Sigmoid colon (tissue), 7 donors: ENCODE measurements around the gene CHEK1. TPM values are rescaled to one million over a fixed set of nuclear protein-coding genes. Genes with fewer than 3 reads are reported as not detected.

Experiments used
- DNase-seq: peaks from one replicate; pipeline ENCODE4 v3.0.0-alpha.2; 2019
- H3K27ac ChIP-seq, 4 donors: fragments of 200-600 bp; sonication (generic); one replicate each; pipeline ENCODE4 v1.5.1; 2016 to 2019; ENCODE audit warnings: mild to moderate bottlenecking in 1 of 4
- H3K27me3 ChIP-seq, 3 donors: fragments of 200-600 bp; sonication (generic); one replicate each; pipeline ENCODE4 v1.5.1; 2019; ENCODE audit warnings: mild to moderate bottlenecking in 1 of 3
- H3K36me3 ChIP-seq, 4 donors: fragments of 200-600 bp; sonication (generic); one replicate each; pipeline ENCODE4 v1.5.1; 2016 to 2019
- H3K4me1 ChIP-seq, 4 donors: fragments of 200-600 bp; sonication (generic); one replicate each; pipeline ENCODE4 v1.5.1; 2017 to 2019
- H3K4me3 ChIP-seq, 4 donors: fragments of 200-600 bp; sonication (generic); one replicate each; pipeline ENCODE4 v1.5.1; 2017 to 2019; ENCODE audit warnings: mild to moderate bottlenecking in 2 of 4, moderate library complexity in 1 of 4
- H3K9me3 ChIP-seq, 4 donors: fragments of 200-600 bp in 3 of 4; sonication (generic) in 3 of 4; one replicate each; pipeline versions ENCODE4 v1.5.1 to v1.6.1; 2013 to 2019
- EP300 ChIP-seq, 4 donors: sonication (generic); formaldehyde crosslinking; IDR thresholded peaks; one replicate each; pipeline ENCODE4 v1.6.1; 2017; ENCODE audit warnings: antibody characterized with exemption in 4 of 4
- POLR2A ChIP-seq, 2 donors: fragments of 450-650 bp; IDR thresholded peaks; one replicate each; pipeline ENCODE4 v1.6.1; 2016; ENCODE audit warnings: antibody characterized with exemption in 2 of 2, mild to moderate bottlenecking in 2 of 2, moderate library complexity in 2 of 2
- POLR2AphosphoS5 ChIP-seq, 4 donors: sonication (generic); formaldehyde crosslinking; IDR thresholded peaks; one replicate each; pipeline ENCODE4 v1.6.1; 2017; ENCODE audit warnings: antibody characterized with exemption in 4 of 4
- WGBS, 2 donors: extraction: QIAGEN DNeasy Blood & Tissue Kit; methylation state at CpG; one replicate each; pipeline ENCODE4 v1.1.7; 2013; 5-methylcytosine and 5-hydroxymethylcytosine counted together
- intact Hi-C: fragments of 100-400 bp; cut with DNase I; formaldehyde crosslinking; loops from one replicate; pipeline ENCODE4 v1.15.1; 2023
- polyA plus RNA-seq, 3 donors: library from polyadenylated mRNA; stranded (reverse); fragments of 200-250 nt; gene quantifications; one replicate each; pipeline ENCODE4 v1.2.3, GENCODE V29; 2013
- total RNA-seq, 4 donors: library from RNA; depleted of rRNA; stranded (reverse); fragments of >200 nt; gene quantifications; one replicate each; pipeline ENCODE4 v1.1.0, GENCODE V29; 2016
- TF ChIP-seq, protein P1 (sequence below), 4 experiments: fragments of 450-650 bp in 3 of 4; fragments of 200-600 bp in 1 of 4; IDR thresholded peaks; one replicate each; pipeline ENCODE4 v1.5.1; 2016 to 2019; ENCODE audit warnings: antibody characterized with exemption in 4 of 4, mild to moderate bottlenecking in 3 of 4, moderate library complexity in 2 of 4
- donor health status: healthy with polysubstance abuse.
- donor health status: Bipolar disorder and iron deficiency.
- donor health status: healthy.

CHEK1 gene
- total and polyA plus RNA-seq, 7 donors: 2.5 to 18.6 (median 8.3) TPM

DNA sequence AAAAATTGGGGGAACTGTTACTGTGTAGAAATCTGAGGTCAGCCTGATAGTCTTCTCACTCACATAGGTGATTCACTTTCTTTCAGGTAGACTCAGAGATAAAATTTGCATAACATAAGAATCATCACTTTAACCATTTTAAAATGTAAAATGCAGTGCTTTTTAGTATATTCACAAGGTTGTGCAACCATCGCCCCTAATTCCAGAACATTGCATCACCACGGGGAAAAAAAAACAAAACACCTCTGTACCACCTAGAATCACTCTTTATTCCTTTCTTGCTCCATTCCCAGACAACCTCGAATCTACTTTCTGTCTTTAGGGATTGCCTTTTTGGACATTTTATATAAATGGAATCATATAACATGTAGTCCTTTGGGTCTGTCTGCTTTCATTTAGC is 20.9 kb downstream of the CHEK1 start:
- H3K27ac ChIP-seq: no peak overlapping the region
- H3K9me3 ChIP-seq: no peaks in the 10 kb centered on the region
- no peaks in the 10 kb centered on the region for H3K27me3 ChIP-seq
- H3K4me3 ChIP-seq: no peak overlapping the region
- H3K36me3 ChIP-seq: peaks cover 0 to 28% (median 2%) of the 10 kb centered on the region in 4 donors
- no peak for TF ChIP-seq POLR2AphosphoS5 (IDR thresholded peaks at IDR 0.05)
- TF ChIP-seq EP300 (IDR thresholded peaks at IDR 0.05): no peak
- no peak for TF ChIP-seq POLR2A (IDR thresholded peaks at IDR 0.05)
- TF ChIP-seq, protein P1, sequence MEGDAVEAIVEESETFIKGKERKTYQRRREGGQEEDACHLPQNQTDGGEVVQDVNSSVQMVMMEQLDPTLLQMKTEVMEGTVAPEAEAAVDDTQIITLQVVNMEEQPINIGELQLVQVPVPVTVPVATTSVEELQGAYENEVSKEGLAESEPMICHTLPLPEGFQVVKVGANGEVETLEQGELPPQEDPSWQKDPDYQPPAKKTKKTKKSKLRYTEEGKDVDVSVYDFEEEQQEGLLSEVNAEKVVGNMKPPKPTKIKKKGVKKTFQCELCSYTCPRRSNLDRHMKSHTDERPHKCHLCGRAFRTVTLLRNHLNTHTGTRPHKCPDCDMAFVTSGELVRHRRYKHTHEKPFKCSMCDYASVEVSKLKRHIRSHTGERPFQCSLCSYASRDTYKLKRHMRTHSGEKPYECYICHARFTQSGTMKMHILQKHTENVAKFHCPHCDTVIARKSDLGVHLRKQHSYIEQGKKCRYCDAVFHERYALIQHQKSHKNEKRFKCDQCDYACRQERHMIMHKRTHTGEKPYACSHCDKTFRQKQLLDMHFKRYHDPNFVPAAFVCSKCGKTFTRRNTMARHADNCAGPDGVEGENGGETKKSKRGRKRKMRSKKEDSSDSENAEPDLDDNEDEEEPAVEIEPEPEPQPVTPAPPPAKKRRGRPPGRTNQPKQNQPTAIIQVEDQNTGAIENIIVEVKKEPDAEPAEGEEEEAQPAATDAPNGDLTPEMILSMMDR (IDR thresholded peaks at IDR 0.05): no peak
- DNase-seq: no peak
- no peaks in the 10 kb centered on the region for H3K4me1 ChIP-seq
- WGBS, 2 donors: 93 to 95% methylated on average over 3 of the region's 3 CpGs
- intact Hi-C loops: no loop called here

DNA sequence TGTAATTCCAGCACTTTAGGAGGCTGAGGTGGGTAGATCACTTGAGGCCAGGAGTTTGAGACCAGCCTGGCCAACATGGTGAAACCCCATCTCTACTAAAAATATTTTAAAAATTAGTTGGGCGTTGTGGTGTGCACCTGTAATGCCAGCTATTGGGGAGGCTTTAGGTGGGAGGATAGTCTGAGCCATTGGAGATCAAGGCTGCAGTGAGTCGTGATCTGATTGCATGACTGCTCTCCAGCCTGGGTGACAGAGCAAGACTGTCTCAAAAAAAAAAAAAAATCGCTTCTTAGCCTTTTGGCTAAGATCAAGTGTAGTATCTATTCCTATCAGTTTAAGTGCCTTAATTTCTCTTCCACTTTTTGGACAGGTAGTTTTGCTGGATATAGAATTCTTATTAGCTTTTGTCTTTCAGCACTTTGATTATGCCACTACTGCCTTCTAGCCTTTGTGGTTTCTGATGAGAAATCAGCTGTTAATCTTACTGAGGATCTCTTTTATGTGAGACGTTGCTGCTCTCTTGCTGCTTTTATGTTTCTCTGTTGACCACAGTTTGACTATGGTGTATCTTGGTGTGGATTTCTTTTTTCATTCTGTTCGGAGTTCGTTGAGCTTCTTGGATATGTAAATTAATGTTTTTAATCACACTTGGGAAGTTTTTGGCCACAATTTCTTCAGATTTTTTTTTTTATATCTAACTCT is 24.7 kb downstream of the CHEK1 start:
- Histone ChIP-seq H3K9me3 (no peaks in the 10 kb centered on the region), H3K27me3 (no peaks in the 10 kb centered on the region), H3K36me3 (peaks cover 0 to 17% (median under 1%) of the 10 kb centered on the region in 4 donors), H3K4me3 (no peak overlapping the region), H3K27ac (no peak overlapping the region), H3K4me1 (no peaks in the 10 kb centered on the region)
- intact Hi-C loops: no loop called here
- no peak for TF ChIP-seq POLR2AphosphoS5 (IDR thresholded peaks at IDR 0.05)
- TF ChIP-seq, protein P1 (IDR thresholded peaks at IDR 0.05): no peak
- WGBS, 2 donors: 87 to 90% methylated on average over 6 of the region's 6 CpGs
- no peak for DNase-seq

DNA sequence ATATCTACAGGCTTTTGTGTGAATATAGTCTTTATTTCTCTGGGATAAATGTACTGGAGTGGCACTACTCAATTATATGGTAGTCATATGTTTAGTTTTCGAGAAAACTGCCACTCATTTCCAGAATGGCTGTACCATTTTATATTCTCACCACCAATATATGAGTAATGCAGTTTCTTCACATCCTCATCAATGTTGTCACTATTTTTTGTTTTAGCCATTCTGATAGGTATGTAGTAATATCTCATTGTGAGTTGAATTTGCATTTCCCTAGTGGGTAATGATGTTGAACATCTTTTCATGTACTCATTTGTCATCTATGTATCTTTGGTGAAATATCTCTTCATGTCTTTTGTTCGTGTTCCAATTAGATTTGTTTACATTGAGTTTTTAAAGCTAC is 37.7 kb downstream of the CHEK1 start:
- 84 to 88% methylated on average over 2 of the region's 2 CpGs for WGBS, 2 donors
- H3K27ac ChIP-seq: no peak overlapping the region
- intact Hi-C loops: no loop called here
- no peak for DNase-seq
- no peaks in the 10 kb centered on the region for H3K27me3 ChIP-seq
- no peaks in the 10 kb centered on the region for H3K36me3 ChIP-seq
- no peak overlapping the region for H3K4me3 ChIP-seq
- no peaks in the 10 kb centered on the region for H3K4me1 ChIP-seq
- no peaks in the 10 kb centered on the region for H3K9me3 ChIP-seq
- TF ChIP-seq EP300 (IDR thresholded peaks at IDR 0.05) (no peak), POLR2A (IDR thresholded peaks at IDR 0.05) (no peak), POLR2AphosphoS5 (IDR thresholded peaks at IDR 0.05) (no peak)
- TF ChIP-seq, protein P1 (IDR thresholded peaks at IDR 0.05): no peak

DNA sequence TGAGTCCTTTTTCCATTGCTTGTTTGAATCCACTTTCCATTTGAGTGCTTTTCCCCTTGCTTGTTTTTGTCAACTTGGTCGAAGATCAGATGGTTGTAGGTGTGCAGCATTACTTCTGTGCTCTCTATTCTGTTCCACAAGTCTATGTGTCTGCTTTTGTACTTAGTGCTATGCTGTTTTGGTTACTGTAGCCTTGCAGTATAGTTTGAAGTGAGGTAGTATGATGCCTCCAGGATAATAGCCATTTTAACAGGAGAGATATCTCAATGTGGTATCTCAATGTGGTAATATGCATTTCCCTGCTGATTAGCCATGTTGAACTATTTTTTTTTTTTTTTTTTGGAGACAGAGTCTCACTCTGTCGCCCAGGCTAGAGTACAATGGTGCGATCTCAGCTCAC is 38.9 kb downstream of the CHEK1 start:
- intact Hi-C loops: no loop called here
- no peaks in the 10 kb centered on the region for H3K27me3 ChIP-seq
- TF ChIP-seq, protein P1 (IDR thresholded peaks at IDR 0.05): no peak
- TF ChIP-seq POLR2AphosphoS5 (IDR thresholded peaks at IDR 0.05) (no peak), EP300 (IDR thresholded peaks at IDR 0.05) (no peak), POLR2A (IDR thresholded peaks at IDR 0.05) (no peak)
- H3K4me3 ChIP-seq: no peak overlapping the region
- no peaks in the 10 kb centered on the region for H3K9me3 ChIP-seq
- WGBS, 2 donors: 94 to 99% methylated on average over 3 of the region's 3 CpGs
- no peaks in the 10 kb centered on the region for H3K36me3 ChIP-seq
- H3K27ac ChIP-seq: no peak overlapping the region
- DNase-seq: no peak
- no peaks in the 10 kb centered on the region for H3K4me1 ChIP-seq

DNA sequence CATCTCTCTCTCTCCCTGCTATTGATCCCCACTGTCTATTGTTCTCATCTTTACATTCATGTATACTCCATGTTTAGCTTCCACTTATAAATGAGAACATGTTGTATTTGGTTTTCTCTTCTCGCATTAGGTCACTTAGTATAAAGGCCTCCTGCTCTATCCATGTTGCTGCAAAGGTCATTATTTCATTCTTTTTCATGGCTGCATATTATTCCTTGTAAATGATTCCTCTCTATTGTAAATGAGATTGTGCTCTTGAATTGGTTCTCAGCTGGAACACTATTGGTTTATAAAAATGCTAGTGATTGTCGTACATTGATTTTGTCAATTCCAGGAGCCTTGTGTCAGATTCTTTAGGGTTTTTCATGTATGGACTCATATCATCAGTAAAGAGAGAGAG is 42.2 kb downstream of the CHEK1 start:
- TF ChIP-seq, protein P1 (IDR thresholded peaks at IDR 0.05): no peak
- TF ChIP-seq EP300 (IDR thresholded peaks at IDR 0.05) (no peak), POLR2AphosphoS5 (IDR thresholded peaks at IDR 0.05) (no peak), POLR2A (IDR thresholded peaks at IDR 0.05) (no peak)
- Histone ChIP-seq H3K36me3 (no peaks in the 10 kb centered on the region), H3K27me3 (no peaks in the 10 kb centered on the region), H3K4me3 (no peak overlapping the region), H3K4me1 (no peaks in the 10 kb centered on the region), H3K27ac (no peak overlapping the region), H3K9me3 (no peaks in the 10 kb centered on the region)
- WGBS, 2 donors: 98 to 99% methylated on average over 2 of the region's 2 CpGs
- no peak for DNase-seq
- intact Hi-C loops: no loop called here
